GM19463 (cell line): ENCODE results near the gene ARID3C.
A peak's percentile ranks its signal among the peaks of the same experiment; 100 is the strongest.

ENCODE experiments used
- ATAC-seq: cut with Tn5 transposase; IDR thresholded peaks from one replicate; pipeline ENCODE4 v1.9.1; 2021; ENCODE audit warnings: mild to moderate bottlenecking, moderate library complexity; ENCODE audit not compliant: unreplicated experiment

ARID3C gene

GRCh38 chr9:34633166-34633565 lies 4.3 kb upstream of the ARID3C start:
- ATAC-seq, result no peak

GRCh38 chr9:34630402-34631154 lies 1.7 kb upstream of the ARID3C start:
- ATAC-seq, result no peak

- ATAC-seq, result no peak
These were observed 584 bp upstream of the ARID3C start for GRCh38 chr9:34629491-34629808.

GRCh38 chr9:34627716-34628655 lies 880 bp downstream of the ARID3C start:
- no peak for ATAC-seq

GRCh38 chr9:34625186-34625486 lies 3.7 kb downstream of the ARID3C start:
- no peak for ATAC-seq

- no peak for ATAC-seq
These were observed 4.2 kb downstream of the ARID3C start for GRCh38 chr9:34624475-34625185.

- ATAC-seq, result no peak
These were observed 5.3 kb downstream of the ARID3C start for GRCh38 chr9:34623374-34624235.

GRCh38 chr9:34620061-34620994 lies 8.5 kb downstream of the ARID3C start, which contains the start of gene DCTN3:
Gene DCTN3 (minus strand): TSS chr9:34620495. CDS start chr9:34620464, 31 bp downstream.
- peak; percentile 100 for ATAC-seq

- no peak for ATAC-seq
These were observed 13.7 kb downstream of the ARID3C start for GRCh38 chr9:34615132-34615531.

GRCh38 chr9:34612788-34613390 lies 16.0 kb downstream of the ARID3C start:
- ATAC-seq, result no peak

- ATAC-seq, result peak; percentile 92
These were observed 16.8 kb downstream of the ARID3C start, which contains the start of gene RPP25L for GRCh38 chr9:34611811-34612787. Gene RPP25L (minus strand): TSS chr9:34612097. CDS start chr9:34611296, 801 bp downstream.

- no peak for ATAC-seq
These were observed 17.5 kb downstream of the ARID3C start for GRCh38 chr9:34611251-34611810.

GRCh38 chr9:34610434-34611206 lies 18.2 kb downstream of the ARID3C start:
- no peak for ATAC-seq

GRCh38 chr9:34607331-34607730 lies 21.5 kb downstream of the ARID3C start:
- ATAC-seq, result no peak

GRCh38 chr9:34606905-34607304 lies 22.0 kb downstream of the ARID3C start:
- no peak for ATAC-seq

- ATAC-seq, result no peak
These were observed 22.7 kb downstream of the ARID3C start for GRCh38 chr9:34606190-34606589.
